ENCODE results near the gene S100A1. TPM values are rescaled to one million over a fixed set of nuclear protein-coding genes. Genes with fewer than 3 reads are reported as not detected.
"Not testable (repeated sequence)": the region's sequence is repeated elsewhere in the genome, so short reads cannot be mapped to it uniquely, and the experiment has no call there.

The S100A1 gene
- total and polyA plus RNA-seq, 7 experiments from 2014 or later = not detected

DNA sequence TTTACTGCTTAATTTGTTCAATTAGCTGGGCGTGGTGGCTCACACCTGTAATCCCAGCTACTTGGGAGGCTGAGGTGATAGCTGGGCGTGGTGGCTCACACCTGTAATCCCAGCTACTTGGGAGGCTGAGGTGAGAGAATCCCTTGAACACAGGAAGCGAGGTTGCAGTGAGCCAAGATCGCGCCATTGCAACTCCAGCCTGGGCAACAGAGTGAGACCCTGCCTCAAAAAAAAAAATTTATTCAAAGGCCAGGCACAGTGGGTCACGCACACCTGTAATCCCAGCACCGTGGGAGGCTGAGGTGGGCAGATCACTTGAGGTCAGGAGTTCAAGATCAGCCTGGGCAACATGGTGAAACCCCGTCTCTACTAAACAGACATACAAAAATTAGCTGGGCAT lies 40.4 kb downstream of the S100A1 start:
- intact Hi-C loops (cut with micrococcal nuclease); H3K27ac ChIP-seq (ENCODE audit: low read depth, low read length); H3K9me3 Mint-ChIP-seq; ATAC-seq; H3K4me3 ChIP-seq (ENCODE audit: low read length); CTCF ChIA-PET; H3K27me3 Mint-ChIP-seq; DNase-seq; H3K9me3 ChIP-seq (ENCODE audit: control insufficient read depth in 2 of 3, low read length in 3 of 3); H3K27me3 ChIP-seq (ENCODE audit: control insufficient read depth in 2 of 2, insufficient read depth in 2 of 2, low read length in 2 of 2): not testable (repeated sequence)
- Histone ChIP-seq H3K36me3 (ENCODE audit: control insufficient read depth in 2 of 3, insufficient read depth in 3 of 3, low read length in 3 of 3) (peaks cover 44 to 54% (median 46%) of the 10 kb centered on the region in 3 experiments), H3K4me1 (ENCODE audit: control insufficient read depth in 2 of 2, insufficient read depth in 2 of 2, low read length in 2 of 2) (peaks cover 18 to 19% of the 10 kb centered on the region in 2 donors)
- Mint-ChIP-seq H3K4me1 (peaks cover 11 to 29% (median 17%) of the 10 kb centered on the region in 7 donors), H3K4me3 (peak overlapping the region in 4 of 10 donors; percentile 29 to 61 (median 34)), H3K27ac (peak overlapping the region in 2 of 9 donors; percentile 53 to 60), H3K36me3 (peaks cover 13 to 50% (median 32%) of the 10 kb centered on the region in 5 donors)
- POLR2A ChIA-PET = interaction anchor here (0.6 to 4.5 kb wide), 3 partner anchors 9 to 590 kb away, joined by 4 to 38 read pairs (median 21); partner anchors contain the start of genes CHTOP and SNAPIN

DNA sequence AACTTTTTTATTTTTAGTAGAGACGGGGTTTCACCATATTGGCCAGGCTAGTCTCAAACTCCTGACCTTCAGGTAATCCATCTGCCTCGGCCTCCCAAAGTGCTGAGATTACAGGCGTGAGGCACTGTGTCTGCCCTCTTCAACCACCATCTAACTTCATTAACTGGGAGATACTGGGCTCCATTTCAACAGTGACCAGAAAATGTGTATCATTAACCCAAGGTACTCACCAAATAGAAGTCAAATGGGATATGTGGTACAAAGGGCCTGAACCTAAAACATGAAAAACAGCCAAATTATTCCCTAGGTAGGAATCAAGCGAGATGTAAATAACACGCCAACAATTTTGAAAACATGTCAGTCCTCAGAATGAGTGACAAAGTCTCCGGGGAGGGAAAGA lies 41.4 kb downstream of the S100A1 start:
- CTCF ChIA-PET = no interaction called here
- no peak for DNase-seq
- Histone ChIP-seq H3K4me3 (ENCODE audit: low read length) (peak overlapping the region; percentile 72), H3K36me3 (ENCODE audit: control insufficient read depth in 2 of 3, insufficient read depth in 3 of 3, low read length in 3 of 3) (peaks cover 35 to 45% (median 37%) of the 10 kb centered on the region in 3 experiments), H3K9me3 (ENCODE audit: control insufficient read depth in 2 of 3, low read length in 3 of 3) (no peaks in the 10 kb centered on the region), H3K27ac (ENCODE audit: low read depth, low read length) (peak overlapping the region; percentile 93), H3K27me3 (ENCODE audit: control insufficient read depth in 2 of 2, insufficient read depth in 2 of 2, low read length in 2 of 2) (no peaks in the 10 kb centered on the region), H3K4me1 (ENCODE audit: control insufficient read depth in 2 of 2, insufficient read depth in 2 of 2, low read length in 2 of 2) (peaks cover 18 to 19% of the 10 kb centered on the region in 2 donors)
- Mint-ChIP-seq H3K36me3 (peaks cover 13 to 44% (median 25%) of the 10 kb centered on the region in 5 donors), H3K9me3 (no peaks in the 10 kb centered on the region), H3K27ac (peak overlapping the region in 1 of 9 donors; percentile 54), H3K27me3 (no peaks in the 10 kb centered on the region), H3K4me1 (peaks cover 11 to 29% (median 17%) of the 10 kb centered on the region in 7 donors), H3K4me3 (no peak overlapping the region)
- POLR2A ChIA-PET = interaction anchor here (1.9 to 4.5 kb wide), 3 partner anchors 10 to 288 kb away, joined by 5 to 38 read pairs (median 21); partner anchors contain the start of genes CHTOP and SNAPIN
- ATAC-seq = no peak
- intact Hi-C loops (cut with micrococcal nuclease) = loop anchor here (2.0 to 10.0 kb wide), 12 partner anchors 97 to 958 kb away; partner anchors contain the start of genes HAX1 (in 2 of the 2), ATP8B2 (in 1 of the 2), CREB3L4 (in 1 of the 2) and CRTC2 (in 1 of the 2)

DNA sequence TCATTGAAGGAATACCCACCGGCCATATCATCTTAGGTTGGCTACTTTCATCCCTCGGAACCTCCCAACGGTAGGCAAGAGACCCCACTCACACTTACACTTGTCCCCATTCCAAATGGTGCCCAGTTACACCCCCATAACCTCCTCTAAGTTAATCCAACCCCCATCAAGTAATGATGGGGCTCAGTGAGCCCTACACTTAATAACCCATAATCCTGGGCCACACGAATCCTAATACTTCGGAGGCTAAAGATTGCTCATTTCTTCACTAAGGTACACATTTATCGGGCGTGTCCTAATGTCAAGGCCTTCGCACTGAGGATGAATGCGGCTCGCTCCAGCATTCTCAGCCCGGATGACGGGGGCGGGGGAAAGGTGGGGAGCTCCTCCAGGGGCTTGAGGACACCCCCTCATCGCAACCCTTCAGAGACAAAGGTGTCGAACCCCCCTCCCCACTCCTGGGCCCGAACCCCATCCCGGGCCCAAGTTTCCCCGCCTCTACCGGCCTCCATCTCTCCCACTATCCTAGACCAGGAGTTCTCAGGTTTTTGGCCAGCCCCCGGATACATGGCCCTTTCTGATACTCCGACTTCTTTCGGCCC lies 42.1 kb downstream of the S100A1 start:
- Mint-ChIP-seq H3K27me3 (no peaks in the 10 kb centered on the region), H3K4me3 (no peak overlapping the region), H3K9me3 (no peaks in the 10 kb centered on the region), H3K36me3 (peaks cover 12 to 36% (median 17%) of the 10 kb centered on the region in 5 donors), H3K4me1 (peaks cover 11 to 28% (median 17%) of the 10 kb centered on the region in 7 donors), H3K27ac (no peak overlapping the region)
- DNase-seq (peak in 1 of 9 donors; percentile 46), ATAC-seq (peak; percentile 1)
- intact Hi-C loops (cut with micrococcal nuclease) = loop anchor here (2.0 to 10.0 kb wide), 12 partner anchors 98 to 957 kb away; partner anchors contain the start of genes HAX1 (in 2 of the 2), ATP8B2 (in 1 of the 2), CREB3L4 (in 1 of the 2) and CRTC2 (in 1 of the 2)
- peaks cover 28 to 37% (median 30%) of the 10 kb centered on the region in 3 experiments for H3K36me3 ChIP-seq (ENCODE audit: control insufficient read depth in 2 of 3, insufficient read depth in 3 of 3, low read length in 3 of 3)
- peaks cover 18 to 19% of the 10 kb centered on the region in 2 donors for H3K4me1 ChIP-seq (ENCODE audit: control insufficient read depth in 2 of 2, insufficient read depth in 2 of 2, low read length in 2 of 2)
- H3K27me3 ChIP-seq (ENCODE audit: control insufficient read depth in 2 of 2, insufficient read depth in 2 of 2, low read length in 2 of 2) = no peaks in the 10 kb centered on the region
- peak overlapping the region; percentile 72 for H3K4me3 ChIP-seq (ENCODE audit: low read length)
- ChIA-PET CTCF (interaction anchor here (1.0 kb wide), 1 partner anchor 32 kb away, joined by 3 read pairs; no protein-coding TSS in a partner anchor), POLR2A (interaction anchor here (0.6 to 4.5 kb wide), 7 partner anchors 8 to 1479 kb away, joined by 5 to 38 read pairs (median 6); partner anchors contain the start of genes CHTOP and SNAPIN)
- H3K9me3 ChIP-seq (ENCODE audit: control insufficient read depth in 2 of 3, low read length in 3 of 3) = no peaks in the 10 kb centered on the region
- peak overlapping the region; percentile 93 for H3K27ac ChIP-seq (ENCODE audit: low read depth, low read length)

DNA sequence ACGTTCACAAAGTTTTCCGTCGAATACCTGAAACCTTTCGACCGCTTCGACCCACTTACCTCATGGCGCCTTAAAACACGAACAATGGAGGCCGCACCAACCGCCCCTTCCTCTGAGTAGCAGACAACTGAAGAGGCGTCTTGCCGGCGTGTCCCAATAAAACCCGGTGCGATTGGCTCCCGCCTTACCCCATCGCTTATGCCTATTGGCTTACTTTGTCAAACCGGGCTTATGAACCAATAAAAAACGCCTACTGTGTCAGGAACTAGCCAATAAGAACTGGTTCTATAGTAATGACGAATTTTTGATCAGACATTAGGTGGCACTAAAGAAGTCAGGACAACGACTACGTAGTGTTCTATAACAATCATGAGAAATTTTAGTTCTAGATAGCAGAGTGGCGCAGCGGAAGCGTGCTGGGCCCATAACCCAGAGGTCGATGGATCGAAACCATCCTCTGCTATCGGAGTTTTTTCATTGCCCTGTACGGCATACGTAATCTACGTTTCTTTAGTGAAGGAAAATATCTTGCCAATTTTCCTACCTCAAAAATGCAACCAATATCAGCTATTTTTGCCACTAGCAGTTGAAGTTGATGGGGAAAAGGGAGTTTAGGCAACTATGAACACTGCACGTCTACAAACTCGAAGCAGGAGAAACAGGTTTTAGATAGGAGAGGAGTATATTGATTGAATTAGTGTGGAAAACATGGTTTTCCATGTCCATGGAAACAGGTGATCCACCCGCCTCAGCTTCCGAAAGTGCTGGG lies 42.8 kb downstream of the S100A1 start, which contains the start of gene ILF2:
Gene ILF2 (minus strand): TSS at position 135 of the 769 bp plus-strand sequence. CDS start 71 bp downstream, at position 64.
- Histone ChIP-seq H3K4me1 (ENCODE audit: control insufficient read depth in 2 of 2, insufficient read depth in 2 of 2, low read length in 2 of 2) (peaks cover 18 to 19% of the 10 kb centered on the region in 2 donors), H3K9me3 (ENCODE audit: control insufficient read depth in 2 of 3, low read length in 3 of 3) (no peaks in the 10 kb centered on the region), H3K27ac (ENCODE audit: low read depth, low read length) (peak within 1 kb of the TSS; percentile 93), H3K4me3 (ENCODE audit: low read length) (peak within 1 kb of the TSS; percentile 94), H3K36me3 (ENCODE audit: control insufficient read depth in 2 of 3, insufficient read depth in 3 of 3, low read length in 3 of 3) (peaks cover 21 to 31% (median 23%) of the 10 kb centered on the region in 3 experiments), H3K27me3 (ENCODE audit: control insufficient read depth in 2 of 2, insufficient read depth in 2 of 2, low read length in 2 of 2) (no peaks in the 10 kb centered on the region)
- ATAC-seq (peak; percentile 93), DNase-seq (peak; percentile 85 to 100 (median 98))
- Mint-ChIP-seq H3K27me3 (peaks cover 0 to under 1% (median 0%) of the 10 kb centered on the region in 5 donors), H3K27ac (peak within 1 kb of the TSS in 2 of 9 donors; percentile 62 to 73), H3K36me3 (peaks cover 9 to 32% (median 13%) of the 10 kb centered on the region in 5 donors), H3K4me3 (no peak within 1 kb of the TSS), H3K9me3 (no peaks in the 10 kb centered on the region), H3K4me1 (peaks cover 11 to 28% (median 17%) of the 10 kb centered on the region in 7 donors)
- ChIA-PET POLR2A (interaction anchor here (0.6 to 4.5 kb wide), 13 partner anchors 9 to 319 kb away, joined by 3 to 38 read pairs (median 5); partner anchors contain the start of genes CHTOP, INTS3 and SNAPIN), CTCF (interaction anchor here (0.6 to 2.7 kb wide), 6 partner anchors 32 to 657 kb away, joined by 3 to 9 read pairs (median 3); no protein-coding TSS in a partner anchor)
- intact Hi-C loops (cut with micrococcal nuclease) = loop anchor here (1.0 to 10.0 kb wide), 20 partner anchors 13 to 956 kb away; partner anchors contain the start of genes CHTOP (in 2 of the 2), HAX1 (in 2 of the 2), RPS27 (in 2 of the 2) and SNAPIN (in 2 of the 2)

DNA sequence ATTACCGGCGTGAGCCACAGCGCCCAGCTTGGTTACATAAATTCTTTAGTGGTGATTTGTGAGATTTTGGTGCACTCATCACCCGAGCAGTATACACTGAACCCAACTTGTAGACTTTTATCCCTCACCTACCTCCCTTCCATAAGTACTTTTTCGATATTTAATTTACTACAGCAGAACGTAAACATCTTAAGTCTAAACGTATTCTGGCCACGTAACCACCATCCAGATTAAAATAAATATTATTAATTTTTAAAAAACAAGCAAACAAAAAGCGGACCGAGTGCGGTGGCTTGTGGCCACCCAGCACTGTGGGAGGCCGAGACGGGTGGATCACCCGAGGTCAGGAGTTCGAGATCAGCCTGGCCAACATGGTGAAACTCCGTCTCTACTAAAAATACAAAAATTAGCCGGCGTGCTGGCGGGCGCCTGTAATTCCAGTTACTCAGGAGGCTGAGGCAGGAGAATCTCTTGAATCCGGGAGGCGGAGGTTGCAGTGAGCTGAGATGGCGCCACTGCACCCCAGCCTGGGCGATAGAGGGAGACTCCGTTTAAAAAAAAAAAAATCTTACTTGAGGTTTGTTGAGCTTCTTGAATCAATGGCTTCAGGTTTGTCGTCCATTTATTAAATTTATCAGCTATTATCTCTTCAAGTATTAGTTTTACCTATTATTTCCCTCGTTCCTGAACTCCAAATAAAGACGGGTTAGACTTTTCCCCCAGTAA lies 43.6 kb downstream of the S100A1 start:
- not testable (repeated sequence) for H3K27me3 ChIP-seq (ENCODE audit: control insufficient read depth in 2 of 2, insufficient read depth in 2 of 2, low read length in 2 of 2); H3K27me3 Mint-ChIP-seq; H3K9me3 ChIP-seq (ENCODE audit: control insufficient read depth in 2 of 3, low read length in 3 of 3); H3K9me3 Mint-ChIP-seq; H3K4me3 Mint-ChIP-seq
- peaks cover 11 to 28% (median 17%) of the 10 kb centered on the region in 7 donors for H3K4me1 Mint-ChIP-seq
- peak overlapping the region; percentile 94 for H3K4me3 ChIP-seq (ENCODE audit: low read length)
- intact Hi-C loops (cut with micrococcal nuclease) = loop anchor here (1.0 to 10.0 kb wide), 20 partner anchors 13 to 956 kb away; partner anchors contain the start of genes CHTOP (in 2 of the 2), HAX1 (in 2 of the 2), RPS27 (in 2 of the 2) and SNAPIN (in 2 of the 2)
- CTCF ChIA-PET = interaction anchor here (0.6 to 2.7 kb wide), 6 partner anchors 13 to 1483 kb away, joined by 3 to 9 read pairs (median 4); no protein-coding TSS in a partner anchor
- H3K4me1 ChIP-seq (ENCODE audit: control insufficient read depth in 2 of 2, insufficient read depth in 2 of 2, low read length in 2 of 2) = peaks cover 18 to 19% of the 10 kb centered on the region in 2 donors
- peaks cover 9 to 29% (median 13%) of the 10 kb centered on the region in 5 donors for H3K36me3 Mint-ChIP-seq
- POLR2A ChIA-PET = interaction anchor here (0.6 to 4.5 kb wide), 15 partner anchors 9 to 318 kb away, joined by 3 to 38 read pairs (median 5); partner anchors contain the start of genes CHTOP, INTS3, S100A6 and SNAPIN
- peak overlapping the region; percentile 71 for H3K27ac ChIP-seq (ENCODE audit: low read depth, low read length)
- ATAC-seq (peak; percentile 34), DNase-seq (peak in 2 of 9 donors; percentile 53 to 54)
- H3K27ac Mint-ChIP-seq = peak overlapping the region in 2 of 9 donors; percentile 62 to 73
- peaks cover 18 to 23% (median 21%) of the 10 kb centered on the region in 3 experiments for H3K36me3 ChIP-seq (ENCODE audit: control insufficient read depth in 2 of 3, insufficient read depth in 3 of 3, low read length in 3 of 3)

All from naive thymus-derived CD4-positive, alpha-beta T cell (primary cell).